ENCODE results near the gene SPOP. TPM values are rescaled to one million over a fixed set of nuclear protein-coding genes. Genes with fewer than 3 reads are reported as not detected.

SPOP gene
- total RNA-seq, 2 experiments from 2014 or later = 52.2 to 57.8 TPM

GRCh38 chr17:49602783-49603182 is 75.1 kb downstream of the SPOP start:
- Mint-ChIP-seq H3K27me3 (no peaks in the 10 kb centered on the region), H3K4me1 (peaks cover 8% of the 10 kb centered on the region), H3K36me3 (ENCODE audit: low read depth) (peaks cover 47% of the 10 kb centered on the region), H3K4me3 (no peak overlapping the region), H3K27ac (no peak overlapping the region), H3K9me3 (no peaks in the 10 kb centered on the region)
- POLR2A ChIA-PET = no interaction called here
- DNase-seq = no peak
- CTCF ChIA-PET = interaction anchor here (0.9 to 1.4 kb wide), 2 partner anchors 46 to 94 kb away, joined by 3 to 4 read pairs; no protein-coding TSS in a partner anchor

- POLR2A ChIA-PET = no interaction called here
- no peaks in the 10 kb centered on the region for H3K27me3 Mint-ChIP-seq
- no peak for DNase-seq
- CTCF ChIA-PET = interaction anchor here (0.9 to 1.3 kb wide), 3 partner anchors 10 to 163 kb away, joined by 3 read pairs; partner anchors contain the start of gene FAM117A
- no peaks in the 10 kb centered on the region for H3K9me3 Mint-ChIP-seq
- H3K4me3 Mint-ChIP-seq = no peak overlapping the region
- H3K27ac Mint-ChIP-seq = no peak overlapping the region
- peaks cover 10% of the 10 kb centered on the region for H3K4me1 Mint-ChIP-seq
- peaks cover 50% of the 10 kb centered on the region for H3K36me3 Mint-ChIP-seq (ENCODE audit: low read depth)
These were observed 76.9 kb downstream of the SPOP start for GRCh38 chr17:49600949-49601348.

DNA sequence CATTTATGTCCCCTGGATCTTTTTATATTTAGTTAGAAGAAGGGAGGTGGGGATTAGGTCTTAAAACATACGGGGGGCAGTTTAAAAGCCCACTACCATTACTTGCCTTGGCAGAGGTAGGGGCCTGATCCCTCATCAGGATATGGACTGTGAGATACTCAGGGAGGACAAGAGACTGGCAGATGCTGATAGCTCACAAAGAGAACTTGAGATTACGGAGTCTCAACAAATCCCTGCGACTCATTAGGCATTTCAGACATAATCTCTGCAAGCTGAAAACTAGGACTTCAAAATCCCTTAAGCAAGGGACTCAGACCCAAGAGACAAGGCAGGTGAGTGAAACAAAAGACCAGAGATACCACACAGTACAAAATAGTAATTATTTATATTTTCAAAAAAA is 79.0 kb downstream of the SPOP start:
- no peak for DNase-seq
- ChIA-PET CTCF (no interaction called here), POLR2A (no interaction called here)
- no peak overlapping the region for H3K4me3 Mint-ChIP-seq
- H3K27ac Mint-ChIP-seq = no peak overlapping the region
- no peaks in the 10 kb centered on the region for H3K27me3 Mint-ChIP-seq
- peaks cover 10% of the 10 kb centered on the region for H3K4me1 Mint-ChIP-seq
- H3K9me3 Mint-ChIP-seq = no peaks in the 10 kb centered on the region
- peaks cover 46% of the 10 kb centered on the region for H3K36me3 Mint-ChIP-seq (ENCODE audit: low read depth)

- no peak overlapping the region for H3K27ac Mint-ChIP-seq
- POLR2A ChIA-PET = interaction anchor here (1.2 to 1.4 kb wide), 2 partner anchors 20 to 28 kb away, joined by 4 read pairs; no protein-coding TSS in a partner anchor
These were observed 79.8 kb downstream of the SPOP start for GRCh38 chr17:49597928-49598655.

GRCh38 chr17:49597436-49597835 is 80.5 kb downstream of the SPOP start:
- Mint-ChIP-seq H3K27me3 (no peaks in the 10 kb centered on the region), H3K4me1 (peaks cover 2% of the 10 kb centered on the region), H3K27ac (no peak overlapping the region), H3K4me3 (no peak overlapping the region), H3K36me3 (ENCODE audit: low read depth) (peaks cover 41% of the 10 kb centered on the region), H3K9me3 (no peaks in the 10 kb centered on the region)
- ChIA-PET CTCF (interaction anchor here (0.6 to 1.9 kb wide), 2 partner anchors 27 to 93 kb away, joined by 3 to 6 read pairs; no protein-coding TSS in a partner anchor), POLR2A (interaction anchor here (1.2 to 1.4 kb wide), 2 partner anchors 21 to 28 kb away, joined by 4 read pairs; no protein-coding TSS in a partner anchor)
- DNase-seq = no peak

More at GRCh38 chr17:49597928-49598655, 79.8 kb downstream of the SPOP start:
- H3K4me1 Mint-ChIP-seq = peaks cover 8% of the 10 kb centered on the region
- H3K36me3 Mint-ChIP-seq (ENCODE audit: low read depth) = peaks cover 43% of the 10 kb centered on the region
- H3K4me3 Mint-ChIP-seq = no peak overlapping the region
- CTCF ChIA-PET = interaction anchor here (0.6 to 1.9 kb wide), 2 partner anchors 28 to 93 kb away, joined by 3 to 6 read pairs; no protein-coding TSS in a partner anchor
- no peak for DNase-seq
- H3K9me3 Mint-ChIP-seq = no peaks in the 10 kb centered on the region
- no peaks in the 10 kb centered on the region for H3K27me3 Mint-ChIP-seq

- no peak overlapping the region for H3K4me3 Mint-ChIP-seq
- no peak for DNase-seq
- no peaks in the 10 kb centered on the region for H3K27me3 Mint-ChIP-seq
- POLR2A ChIA-PET = interaction anchor here (1.3 to 1.4 kb wide), 2 partner anchors 27 to 78 kb away, joined by 3 to 4 read pairs; no protein-coding TSS in a partner anchor
- H3K27ac Mint-ChIP-seq = no peak overlapping the region
- CTCF ChIA-PET = interaction anchor here (1.9 kb wide), 1 partner anchor 26 kb away, joined by 6 read pairs; no protein-coding TSS in a partner anchor
- peaks cover 41% of the 10 kb centered on the region for H3K36me3 Mint-ChIP-seq (ENCODE audit: low read depth)
- no peaks in the 10 kb centered on the region for H3K9me3 Mint-ChIP-seq
- peaks cover 2% of the 10 kb centered on the region for H3K4me1 Mint-ChIP-seq
These were observed 81.2 kb downstream of the SPOP start for GRCh38 chr17:49596613-49597244.

GRCh38 chr17:49595980-49596379 is 81.9 kb downstream of the SPOP start:
- ChIA-PET POLR2A (interaction anchor here (1.3 kb wide), 1 partner anchor 79 kb away, joined by 3 read pairs; no protein-coding TSS in a partner anchor), CTCF (interaction anchor here (1.6 to 1.9 kb wide), 2 partner anchors 26 to 38 kb away, joined by 5 to 6 read pairs; no protein-coding TSS in a partner anchor)
- no peak for DNase-seq
- Mint-ChIP-seq H3K27me3 (no peaks in the 10 kb centered on the region), H3K27ac (no peak overlapping the region), H3K36me3 (ENCODE audit: low read depth) (peaks cover 37% of the 10 kb centered on the region), H3K4me1 (peaks cover 2% of the 10 kb centered on the region), H3K4me3 (no peak overlapping the region), H3K9me3 (no peaks in the 10 kb centered on the region)

DNA sequence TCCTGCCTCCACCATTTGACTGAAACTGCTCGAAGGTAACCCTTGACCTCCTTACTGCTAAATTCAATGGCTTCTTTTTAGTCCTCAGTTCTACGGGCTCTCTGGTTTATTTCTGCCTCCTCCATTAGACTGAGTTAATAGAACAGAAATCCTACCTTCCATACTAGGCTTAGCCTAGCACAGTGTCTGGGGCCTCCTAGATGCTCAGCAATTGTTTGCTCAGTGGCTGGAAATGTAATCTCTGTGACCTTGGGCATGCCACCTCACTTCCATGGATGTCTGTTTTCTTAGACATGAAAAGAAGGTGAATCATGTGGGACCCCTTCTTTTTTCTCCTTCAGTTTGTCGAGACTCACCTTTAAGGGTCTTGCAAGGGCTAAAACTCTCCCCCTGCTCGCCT is 82.6 kb downstream of the SPOP start:
- CTCF ChIA-PET = interaction anchor here (0.7 to 1.6 kb wide), 2 partner anchors 38 to 583 kb away, joined by 3 to 5 read pairs; no protein-coding TSS in a partner anchor
- no peaks in the 10 kb centered on the region for H3K27me3 Mint-ChIP-seq
- no peaks in the 10 kb centered on the region for H3K9me3 Mint-ChIP-seq
- H3K4me1 Mint-ChIP-seq = peaks cover 2% of the 10 kb centered on the region
- POLR2A ChIA-PET = interaction anchor here (1.6 kb wide), 1 partner anchor 8 kb away, joined by 6 read pairs; no protein-coding TSS in a partner anchor
- no peak overlapping the region for H3K4me3 Mint-ChIP-seq
- peaks cover 33% of the 10 kb centered on the region for H3K36me3 Mint-ChIP-seq (ENCODE audit: low read depth)
- DNase-seq = no peak
- no peak overlapping the region for H3K27ac Mint-ChIP-seq

DNA sequence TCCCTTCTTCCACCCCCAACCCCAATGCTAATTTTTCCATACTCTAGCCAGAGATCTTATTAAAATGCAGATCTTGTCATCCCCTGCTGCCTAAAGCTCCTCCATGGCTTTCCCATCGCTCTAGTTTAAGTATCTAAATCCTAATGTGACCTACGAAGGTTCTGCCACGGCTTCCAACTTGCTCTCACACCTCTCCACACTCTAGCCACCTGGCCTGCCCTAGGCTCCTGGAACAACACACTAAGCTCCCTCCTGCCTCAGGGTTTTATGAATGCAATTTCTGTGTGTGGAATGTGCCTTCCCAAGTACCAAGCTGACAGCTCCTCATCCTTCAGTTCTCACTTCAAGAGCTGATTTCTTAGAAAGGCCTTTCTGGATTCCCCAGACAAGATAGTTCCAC is 85.6 kb downstream of the SPOP start:
- CTCF ChIA-PET = interaction anchor here (1.3 kb wide), 1 partner anchor 25 kb away, joined by 4 read pairs; no protein-coding TSS in a partner anchor
- no peak for DNase-seq
- Mint-ChIP-seq H3K27me3 (no peaks in the 10 kb centered on the region), H3K9me3 (no peaks in the 10 kb centered on the region), H3K27ac (no peak overlapping the region), H3K36me3 (ENCODE audit: low read depth) (peaks cover 13% of the 10 kb centered on the region), H3K4me1 (peaks cover 2% of the 10 kb centered on the region), H3K4me3 (no peak overlapping the region)
- POLR2A ChIA-PET = no interaction called here

DNA sequence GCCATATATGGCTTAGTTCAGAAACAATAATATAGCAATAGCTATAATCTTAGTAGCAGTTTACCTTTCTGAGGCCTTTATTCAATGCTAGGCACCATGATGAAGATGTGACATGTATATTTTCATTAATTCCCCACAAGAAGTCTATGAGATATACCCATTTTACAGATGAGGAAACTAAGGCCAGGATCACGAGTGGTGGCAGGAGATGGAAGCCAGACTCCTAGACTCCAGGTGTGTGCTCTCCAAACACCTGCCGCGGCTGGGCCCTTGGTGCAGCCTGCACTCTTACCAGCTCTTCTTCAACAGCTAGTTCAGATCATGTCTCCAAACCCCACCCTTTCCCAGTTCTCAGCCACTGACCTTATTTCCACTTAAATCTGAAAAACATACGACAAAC is 87.0 kb downstream of the SPOP start:
- Mint-ChIP-seq H3K36me3 (ENCODE audit: low read depth) (peaks cover 3% of the 10 kb centered on the region), H3K4me1 (no peaks in the 10 kb centered on the region), H3K4me3 (no peak overlapping the region), H3K9me3 (no peaks in the 10 kb centered on the region), H3K27me3 (no peaks in the 10 kb centered on the region), H3K27ac (no peak overlapping the region)
- CTCF ChIA-PET = no interaction called here
- no peak for DNase-seq
- POLR2A ChIA-PET = no interaction called here

DNA sequence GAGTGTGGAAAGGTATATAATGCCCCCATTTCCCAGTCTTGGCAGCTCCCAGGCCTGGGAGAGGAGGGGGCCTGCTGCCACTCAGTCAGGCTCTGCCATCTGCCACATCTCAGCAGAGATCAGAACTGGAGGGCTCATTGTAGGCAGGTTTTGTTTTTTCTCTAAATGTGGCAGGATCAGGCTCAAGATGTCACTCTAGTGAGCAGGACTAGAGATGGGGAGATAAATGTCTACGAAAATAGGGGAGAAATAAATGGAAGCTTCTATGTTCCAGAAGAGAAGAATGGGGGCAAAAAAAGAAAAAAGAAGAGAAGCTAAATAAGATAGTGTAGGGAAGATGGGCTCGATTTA is 88.3 kb downstream of the SPOP start:
- H3K36me3 Mint-ChIP-seq (ENCODE audit: low read depth) = peaks cover 3% of the 10 kb centered on the region
- no peaks in the 10 kb centered on the region for H3K9me3 Mint-ChIP-seq
- H3K4me1 Mint-ChIP-seq = no peaks in the 10 kb centered on the region
- no peak overlapping the region for H3K4me3 Mint-ChIP-seq
- H3K27ac Mint-ChIP-seq = no peak overlapping the region
- ChIA-PET CTCF (no interaction called here), POLR2A (no interaction called here)
- no peaks in the 10 kb centered on the region for H3K27me3 Mint-ChIP-seq
- DNase-seq = no peak

DNA sequence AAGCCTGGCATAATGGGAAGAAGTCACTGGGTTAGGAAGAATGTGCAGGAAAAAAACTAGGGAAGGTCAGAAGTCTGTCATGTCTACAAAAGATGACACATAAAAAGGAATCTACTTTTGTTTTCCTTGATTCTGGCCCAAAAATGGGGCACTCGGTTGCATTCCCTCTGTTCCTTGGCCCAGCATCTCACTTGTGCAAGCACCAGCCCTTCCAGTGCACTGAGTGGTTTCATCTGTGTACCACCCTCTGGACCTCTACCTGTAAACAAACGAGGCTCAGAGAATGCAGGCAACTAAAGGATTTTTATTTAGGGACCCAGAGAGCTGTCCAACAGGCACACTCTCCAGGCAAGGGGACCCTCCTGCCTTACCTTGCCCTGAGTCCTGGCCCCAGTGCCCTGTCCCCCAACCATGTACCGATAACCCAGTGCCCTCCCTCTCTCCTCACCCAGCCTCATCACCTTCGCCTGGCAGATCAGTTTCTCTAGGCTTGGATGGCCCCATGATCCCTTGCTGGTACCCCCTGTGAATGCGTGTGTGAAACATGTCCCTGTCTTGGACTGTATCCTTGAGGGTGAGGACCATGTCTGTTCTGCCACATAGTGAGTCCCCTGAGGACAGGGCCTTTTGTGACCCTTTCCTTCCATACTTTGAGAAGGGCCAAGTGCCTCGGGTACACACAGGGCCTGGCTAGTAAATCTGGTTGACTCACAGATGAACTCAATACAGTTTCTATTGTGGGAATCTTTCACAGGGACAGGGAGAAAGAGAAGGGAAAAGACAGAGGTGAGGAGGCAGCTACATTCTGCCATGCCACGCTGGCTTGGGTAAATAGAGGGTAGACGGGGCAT is 88.9 kb downstream of the SPOP start:
- H3K4me3 Mint-ChIP-seq = no peak overlapping the region
- H3K27me3 Mint-ChIP-seq = no peaks in the 10 kb centered on the region
- no peaks in the 10 kb centered on the region for H3K9me3 Mint-ChIP-seq
- POLR2A ChIA-PET = no interaction called here
- peaks cover 3% of the 10 kb centered on the region for H3K36me3 Mint-ChIP-seq (ENCODE audit: low read depth)
- no peak for DNase-seq
- H3K4me1 Mint-ChIP-seq = no peaks in the 10 kb centered on the region
- no peak overlapping the region for H3K27ac Mint-ChIP-seq
- CTCF ChIA-PET = no interaction called here

- CTCF ChIA-PET = no interaction called here
- Mint-ChIP-seq H3K36me3 (ENCODE audit: low read depth) (peaks cover 3% of the 10 kb centered on the region), H3K27me3 (no peaks in the 10 kb centered on the region), H3K4me1 (no peaks in the 10 kb centered on the region), H3K9me3 (no peaks in the 10 kb centered on the region), H3K4me3 (no peak overlapping the region), H3K27ac (no peak overlapping the region)
- DNase-seq = no peak
- POLR2A ChIA-PET = no interaction called here
These were observed 89.6 kb downstream of the SPOP start for GRCh38 chr17:49588312-49588711.
